Astrocyte of the spinal cord (primary cell): ENCODE results near the gene BNC2.
A peak's percentile ranks its signal among the peaks of the same experiment; 100 is the strongest.

ENCODE experiments used
- DNase-seq: peaks from one replicate; pipeline ENCODE4 v3.0.0; 2011; ENCODE audit warnings: low read depth, low spot score
- H3K4me3 ChIP-seq: 2 replicates; pipeline ENCODE4 v1.5.1; 2011; ENCODE audit warnings: low read depth, mild to moderate bottlenecking, low read length, moderate library complexity
- in situ Hi-C: cut with HindIII; loops from 2 replicates; pipeline ENCODE4 v1.10.0; 2017; ENCODE audit warnings: low sequenced_read_pairs
- TF ChIP-seq, protein P1 (sequence below): IDR thresholded peaks from 2 replicates; pipeline ENCODE4 v1.5.1; 2012; ENCODE audit warnings: low read depth, mild to moderate bottlenecking, low read length, inconsistent platforms

The BNC2 gene

DNA sequence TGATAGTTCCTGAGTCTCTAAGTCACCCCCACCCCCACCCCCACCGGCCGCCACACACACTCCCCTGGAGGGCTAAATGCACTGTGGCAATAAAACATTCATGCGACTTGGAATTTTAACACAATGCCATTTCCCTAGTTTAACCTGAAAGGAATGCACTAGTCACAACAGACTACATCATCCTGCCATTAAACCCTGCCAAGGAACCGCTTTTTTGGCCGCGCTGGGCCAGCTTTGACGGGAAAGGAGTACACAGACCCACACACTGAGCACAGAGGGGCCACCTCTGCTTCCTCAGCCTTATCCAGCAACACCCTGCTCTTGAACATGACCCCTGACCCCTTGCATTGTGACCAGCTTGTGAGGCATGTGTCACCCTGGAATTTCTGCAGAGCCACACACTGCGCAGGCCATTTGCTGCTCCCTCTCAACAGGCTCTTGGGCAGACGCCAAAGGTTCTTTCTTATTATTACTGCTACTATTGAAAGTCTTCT lies 165.3 kb downstream of the BNC2 start:
- peak; percentile 99 for DNase-seq
- TF ChIP-seq, protein P1, sequence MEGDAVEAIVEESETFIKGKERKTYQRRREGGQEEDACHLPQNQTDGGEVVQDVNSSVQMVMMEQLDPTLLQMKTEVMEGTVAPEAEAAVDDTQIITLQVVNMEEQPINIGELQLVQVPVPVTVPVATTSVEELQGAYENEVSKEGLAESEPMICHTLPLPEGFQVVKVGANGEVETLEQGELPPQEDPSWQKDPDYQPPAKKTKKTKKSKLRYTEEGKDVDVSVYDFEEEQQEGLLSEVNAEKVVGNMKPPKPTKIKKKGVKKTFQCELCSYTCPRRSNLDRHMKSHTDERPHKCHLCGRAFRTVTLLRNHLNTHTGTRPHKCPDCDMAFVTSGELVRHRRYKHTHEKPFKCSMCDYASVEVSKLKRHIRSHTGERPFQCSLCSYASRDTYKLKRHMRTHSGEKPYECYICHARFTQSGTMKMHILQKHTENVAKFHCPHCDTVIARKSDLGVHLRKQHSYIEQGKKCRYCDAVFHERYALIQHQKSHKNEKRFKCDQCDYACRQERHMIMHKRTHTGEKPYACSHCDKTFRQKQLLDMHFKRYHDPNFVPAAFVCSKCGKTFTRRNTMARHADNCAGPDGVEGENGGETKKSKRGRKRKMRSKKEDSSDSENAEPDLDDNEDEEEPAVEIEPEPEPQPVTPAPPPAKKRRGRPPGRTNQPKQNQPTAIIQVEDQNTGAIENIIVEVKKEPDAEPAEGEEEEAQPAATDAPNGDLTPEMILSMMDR, result no peak
- in situ Hi-C loops, result no loop called here
- H3K4me3 ChIP-seq, result peak overlapping the region; percentile 0

DNA sequence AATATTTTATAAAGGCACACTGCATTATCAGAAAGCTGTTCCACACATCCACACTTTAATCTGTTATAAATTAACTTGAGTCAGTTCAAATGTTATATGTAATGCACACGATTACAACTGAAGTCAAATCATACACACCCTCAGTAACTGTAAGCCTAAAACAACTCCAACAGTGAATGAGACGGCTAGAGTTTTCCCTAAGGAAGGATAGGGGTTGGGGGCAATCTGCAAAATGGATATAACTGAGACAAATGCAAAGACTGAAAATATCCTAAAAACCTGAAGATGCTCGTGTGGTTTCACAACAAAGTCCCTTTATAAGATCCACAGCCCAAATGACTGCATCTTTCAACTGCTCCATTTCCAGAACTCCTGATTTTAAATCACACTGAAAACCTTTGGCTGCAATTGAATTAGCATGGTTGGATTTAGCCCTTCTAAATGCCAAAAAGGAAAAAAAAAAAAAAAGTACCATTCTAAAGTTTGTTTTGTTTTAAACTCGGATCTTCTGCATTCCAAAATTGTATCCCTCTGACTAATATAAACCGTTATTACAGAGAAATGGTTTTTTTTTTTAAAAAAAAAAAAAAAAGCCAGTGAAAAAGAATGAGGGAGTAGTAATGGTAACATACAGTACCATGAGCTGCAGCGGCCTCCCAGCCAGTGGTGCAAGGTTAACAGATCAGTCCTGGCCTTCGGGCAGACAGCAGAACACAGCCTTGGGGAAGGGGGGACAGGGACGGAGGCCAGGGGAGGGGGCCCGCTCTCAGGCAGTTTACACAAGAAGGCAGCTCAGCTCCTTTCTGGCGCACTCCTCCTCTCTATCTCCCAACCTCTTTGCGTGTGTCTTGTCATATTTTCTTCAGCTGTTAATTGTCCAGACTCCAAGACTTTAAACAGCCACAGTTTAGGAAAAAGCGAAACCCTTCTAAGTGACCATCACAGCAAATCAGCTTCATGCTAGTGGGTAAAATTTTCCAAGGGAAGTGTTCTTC lies 166.1 kb downstream of the BNC2 start:
- peak overlapping the region; percentile 41 for H3K4me3 ChIP-seq

DNA sequence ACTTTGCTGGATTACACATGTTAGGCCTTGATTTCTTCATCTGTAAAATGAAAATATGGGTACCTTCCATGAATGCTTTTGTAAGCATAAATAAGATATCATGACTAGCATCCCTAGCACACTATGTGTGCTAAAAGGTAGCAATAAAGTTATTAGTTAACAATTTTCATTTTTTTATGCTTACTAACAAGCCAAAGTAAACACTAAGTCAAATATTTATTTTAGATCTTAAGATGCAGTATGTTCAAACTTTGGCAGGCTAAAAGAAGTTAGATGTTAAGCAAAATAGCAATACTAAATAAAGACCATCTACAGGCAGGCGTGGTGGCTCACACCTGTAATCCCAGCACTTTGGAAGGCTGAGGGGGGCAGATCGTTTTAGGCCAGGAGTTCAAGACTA lies 169.1 kb downstream of the BNC2 start:
- TF ChIP-seq, protein P1, result no peak
- H3K4me3 ChIP-seq, result no peak overlapping the region
- no peak for DNase-seq
- in situ Hi-C loops, result no loop called here

More for the DNA sequence above, 166.1 kb downstream of the BNC2 start:
- in situ Hi-C loops, result no loop called here
- no peak for DNase-seq
- TF ChIP-seq, protein P1, result no peak

DNA sequence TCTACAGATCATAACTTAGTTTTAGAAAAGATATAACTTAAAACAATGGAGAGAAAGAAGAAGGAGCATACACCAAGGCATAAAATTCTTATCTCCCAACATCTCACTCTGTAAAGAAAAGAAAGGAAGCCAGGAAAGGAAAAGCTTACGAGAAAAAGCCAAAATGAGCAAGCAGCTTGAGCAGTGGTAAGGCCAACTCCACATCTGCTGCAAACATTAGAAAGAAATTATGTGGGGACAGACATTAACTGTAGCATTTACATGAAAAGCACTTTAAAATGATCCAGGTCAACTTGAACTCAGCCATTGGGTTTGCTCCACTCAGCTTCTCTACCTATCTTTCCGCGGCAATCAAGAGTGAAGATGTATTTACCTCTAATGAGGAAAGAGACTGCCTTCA lies 176.9 kb downstream of the BNC2 start:
- TF ChIP-seq, protein P1, result no peak
- in situ Hi-C loops, result no loop called here
- no peak for DNase-seq
- no peak overlapping the region for H3K4me3 ChIP-seq

DNA sequence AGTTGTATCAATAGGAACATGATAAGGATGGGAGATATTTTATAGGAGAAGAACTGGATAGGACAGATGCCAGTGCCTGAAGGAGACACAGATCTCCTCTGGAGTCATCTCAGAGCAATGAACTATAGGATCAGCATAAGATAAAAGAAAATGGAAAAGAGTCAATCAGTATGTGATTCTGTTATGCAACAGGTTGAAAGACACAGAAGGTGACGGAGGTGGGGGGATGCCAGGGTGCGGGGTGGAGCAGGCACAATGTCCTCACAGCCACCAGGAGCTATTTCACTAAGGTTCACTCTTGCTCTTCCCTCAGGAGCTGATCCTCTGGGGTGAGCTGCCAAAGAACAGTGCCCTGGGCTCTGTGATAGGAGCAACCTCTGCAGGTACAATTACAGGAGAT lies 179.8 kb downstream of the BNC2 start:
- in situ Hi-C loops, result no loop called here
- no peak for DNase-seq
- TF ChIP-seq, protein P1, result no peak
- H3K4me3 ChIP-seq, result no peak overlapping the region

DNA sequence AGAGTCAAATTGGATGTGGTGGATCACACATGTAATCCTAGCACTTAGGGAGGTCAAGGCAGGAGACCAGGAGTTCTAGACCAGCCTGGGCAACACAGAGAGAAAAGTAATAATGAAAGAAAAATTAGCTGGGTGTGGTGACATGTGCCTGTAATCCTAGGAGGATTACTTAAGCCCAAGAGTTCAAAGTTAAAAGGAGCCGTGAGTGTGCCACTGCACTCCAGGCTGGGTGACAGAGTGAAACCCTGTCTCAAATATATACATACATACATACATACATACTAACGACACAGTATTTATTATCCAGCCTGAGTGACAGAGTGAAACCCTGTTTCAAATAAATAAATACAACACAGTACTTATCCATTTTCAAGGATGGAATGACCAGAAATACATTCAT lies 180.3 kb downstream of the BNC2 start:
- H3K4me3 ChIP-seq, result no peak overlapping the region
- DNase-seq, result no peak
- in situ Hi-C loops, result no loop called here
- TF ChIP-seq, protein P1, result no peak
